ENCODE measurements around the gene SLC25A22.

DNA sequence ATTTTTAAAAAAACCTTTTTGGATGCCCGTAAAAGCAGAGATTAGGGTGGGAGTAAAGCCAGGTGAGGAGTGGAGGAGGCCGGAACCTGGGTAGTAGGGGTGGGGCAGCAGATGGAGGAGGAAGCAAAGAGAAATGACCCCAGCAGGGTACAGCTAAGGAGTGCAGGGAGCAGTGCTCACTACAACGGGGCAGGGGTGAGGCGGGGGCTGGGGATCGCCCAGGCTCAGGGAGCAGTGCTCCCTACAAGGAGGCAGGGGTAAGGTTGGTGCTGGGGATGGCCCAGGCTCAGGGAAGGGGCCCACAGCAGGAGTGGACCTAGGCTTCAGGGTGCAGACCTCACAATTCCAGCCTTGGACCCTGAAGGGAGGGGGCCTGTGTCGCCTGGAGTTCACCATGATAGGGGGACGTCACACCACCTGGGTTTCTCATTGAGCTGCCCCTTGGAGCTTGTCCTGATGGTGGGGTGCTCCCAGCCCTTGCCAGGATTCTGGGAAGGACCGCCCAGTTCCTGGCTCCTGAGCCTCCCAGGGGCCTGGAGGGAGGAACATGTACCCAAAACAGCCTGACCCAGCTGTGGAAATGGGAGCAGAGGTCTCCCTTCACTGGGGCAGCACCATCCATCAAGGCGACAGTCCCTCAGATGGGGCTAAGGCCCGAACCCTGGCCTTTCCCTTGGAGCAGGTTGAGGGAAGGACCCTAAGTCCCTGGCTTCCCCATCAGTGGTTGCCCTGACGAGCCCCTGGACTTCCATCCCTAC, 17.8 kb upstream of the SLC25A22 start:
- TF ChIP-seq, protein P1, sequence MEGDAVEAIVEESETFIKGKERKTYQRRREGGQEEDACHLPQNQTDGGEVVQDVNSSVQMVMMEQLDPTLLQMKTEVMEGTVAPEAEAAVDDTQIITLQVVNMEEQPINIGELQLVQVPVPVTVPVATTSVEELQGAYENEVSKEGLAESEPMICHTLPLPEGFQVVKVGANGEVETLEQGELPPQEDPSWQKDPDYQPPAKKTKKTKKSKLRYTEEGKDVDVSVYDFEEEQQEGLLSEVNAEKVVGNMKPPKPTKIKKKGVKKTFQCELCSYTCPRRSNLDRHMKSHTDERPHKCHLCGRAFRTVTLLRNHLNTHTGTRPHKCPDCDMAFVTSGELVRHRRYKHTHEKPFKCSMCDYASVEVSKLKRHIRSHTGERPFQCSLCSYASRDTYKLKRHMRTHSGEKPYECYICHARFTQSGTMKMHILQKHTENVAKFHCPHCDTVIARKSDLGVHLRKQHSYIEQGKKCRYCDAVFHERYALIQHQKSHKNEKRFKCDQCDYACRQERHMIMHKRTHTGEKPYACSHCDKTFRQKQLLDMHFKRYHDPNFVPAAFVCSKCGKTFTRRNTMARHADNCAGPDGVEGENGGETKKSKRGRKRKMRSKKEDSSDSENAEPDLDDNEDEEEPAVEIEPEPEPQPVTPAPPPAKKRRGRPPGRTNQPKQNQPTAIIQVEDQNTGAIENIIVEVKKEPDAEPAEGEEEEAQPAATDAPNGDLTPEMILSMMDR (IDR thresholded peaks at IDR 0.05) = no peak
- no peak for TF ChIP-seq EZH2 (IDR thresholded peaks at IDR 0.05; ENCODE audit: borderline replicate concordance, insufficient read depth, low read depth, low read length, poor library complexity, severe bottlenecking)
